HG02973 (cell line): Measurements from ENCODE around the gene CFAP46.
A peak's percentile ranks its signal among the peaks of the same experiment; 100 is the strongest.
"Not testable (repeated sequence)": the region's sequence is repeated elsewhere in the genome, so short reads cannot be mapped to it uniquely, and the experiment has no call there.

Experiments
- ATAC-seq: cut with Tn5 transposase; IDR thresholded peaks from one replicate; pipeline ENCODE4 v1.9.1; 2021; ENCODE audit warnings: moderate library complexity; ENCODE audit not compliant: unreplicated experiment

Gene CFAP46

GRCh38 chr10:132963430-132963960, 21.1 kb upstream of the CFAP46 start:
- ATAC-seq = no peak

GRCh38 chr10:132962623-132963429, 20.5 kb upstream of the CFAP46 start:
- ATAC-seq = peak; percentile 28

GRCh38 chr10:132961787-132962622, 19.6 kb upstream of the CFAP46 start:
- ATAC-seq = peak; percentile 52

- no peak for ATAC-seq
Observed at GRCh38 chr10:132961420-132961786, 19.0 kb upstream of the CFAP46 start.

- ATAC-seq = no peak
Observed at GRCh38 chr10:132960631-132961419, 18.5 kb upstream of the CFAP46 start.

- ATAC-seq = no peak
Observed at GRCh38 chr10:132960071-132960472, 17.7 kb upstream of the CFAP46 start.

GRCh38 chr10:132959559-132959961, 17.2 kb upstream of the CFAP46 start:
- no peak for ATAC-seq

- no peak for ATAC-seq
Observed at GRCh38 chr10:132958883-132959558, 16.7 kb upstream of the CFAP46 start.

GRCh38 chr10:132957981-132958882, 15.9 kb upstream of the CFAP46 start:
- no peak for ATAC-seq

GRCh38 chr10:132957131-132957530, 14.8 kb upstream of the CFAP46 start:
- ATAC-seq = no peak

- ATAC-seq = not testable (repeated sequence)
Observed at GRCh38 chr10:132956259-132956658, 13.9 kb upstream of the CFAP46 start.

- no peak for ATAC-seq
Observed at GRCh38 chr10:132955479-132955878, 13.1 kb upstream of the CFAP46 start.

GRCh38 chr10:132953428-132953827, 11.1 kb upstream of the CFAP46 start:
- no peak for ATAC-seq

GRCh38 chr10:132951926-132952325, 9.6 kb upstream of the CFAP46 start:
- ATAC-seq = no peak

- no peak for ATAC-seq
Observed at GRCh38 chr10:132948351-132948750, 6.0 kb upstream of the CFAP46 start.

GRCh38 chr10:132947843-132948242, 5.5 kb upstream of the CFAP46 start:
- no peak for ATAC-seq

GRCh38 chr10:132946806-132947546, 4.6 kb upstream of the CFAP46 start:
- no peak for ATAC-seq

GRCh38 chr10:132946311-132946710, 3.9 kb upstream of the CFAP46 start:
- ATAC-seq = no peak

GRCh38 chr10:132945894-132946255, 3.5 kb upstream of the CFAP46 start:
- ATAC-seq = no peak
